Ovary (tissue), 3 donors: ENCODE data around the gene ZNHIT1.

ENCODE experiments used
- CTCF ChIP-seq, 3 donors: fragments of 450-650 bp in 2 of 3; fragments of 200-600 bp in 1 of 3; IDR thresholded peaks; one replicate each; pipeline versions ENCODE4 v1.5.1 to v1.8.0; 2016 to 2022; ENCODE audit warnings: antibody characterized with exemption in 3 of 3, mild to moderate bottlenecking in 1 of 3
- EP300 ChIP-seq: sonication (generic); formaldehyde crosslinking; IDR thresholded peaks from one replicate; pipeline ENCODE4 v1.6.1; 2017; ENCODE audit warnings: antibody characterized with exemption
- POLR2A ChIP-seq: fragments of 450-650 bp; IDR thresholded peaks from one replicate; pipeline ENCODE4 v1.6.1; 2017; ENCODE audit warnings: antibody characterized with exemption, mild to moderate bottlenecking, moderate library complexity
- donor health status: DM: no; HTN: no; CAD: no.

DNA sequence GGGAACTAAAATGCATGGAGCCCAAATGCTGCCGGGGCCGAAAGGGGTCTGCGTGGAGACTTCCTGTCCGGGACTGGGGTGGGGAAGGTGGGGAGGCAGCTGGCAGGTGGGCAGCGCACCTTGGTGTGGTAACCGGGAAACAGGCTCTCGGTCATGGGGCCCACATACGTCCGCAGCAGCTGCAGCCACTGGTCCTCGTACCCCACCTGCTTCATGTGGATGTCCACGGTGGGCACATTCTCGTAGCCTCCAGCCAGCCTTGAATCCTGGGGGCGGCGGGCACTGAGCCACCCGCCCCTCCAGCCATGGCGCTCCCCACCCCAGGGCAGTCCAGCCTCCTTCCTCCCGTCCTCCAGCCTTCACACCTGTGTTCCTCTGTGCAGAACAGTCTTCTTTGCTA is 10.5 kb upstream of the ZNHIT1 start:
- TF ChIP-seq CTCF (IDR thresholded peaks at IDR 0.05) = no peak
- TF ChIP-seq POLR2A = no peak
- no peak for TF ChIP-seq EP300
